ENCODE data around the gene NPAS2. TPM values are rescaled to one million over a fixed set of nuclear protein-coding genes. Genes with fewer than 3 reads are reported as not detected.

The NPAS2 gene
- total and polyA plus RNA-seq, 2 donors from 2014 or later: 8.4 to 44.5 TPM

- DNase-seq (no peak), FAIRE-seq (no peak)
- intact Hi-C loops (cut with DNase I): no loop called here
- H3K9ac ChIP-seq (ENCODE audit: low read length in 3 of 3): no peak overlapping the region
- H3K36me3 ChIP-seq (ENCODE audit: control insufficient read depth in 2 of 3, insufficient read depth in 3 of 3, low read length in 3 of 3): no peaks in the 10 kb centered on the region
- no peaks in the 10 kb centered on the region for H3K9me3 ChIP-seq (ENCODE audit: control insufficient read depth in 2 of 3, insufficient read depth in 1 of 3, low read length in 3 of 3)
- H3K27me3 ChIP-seq (ENCODE audit: control insufficient read depth, insufficient read depth, low read length): no peaks in the 10 kb centered on the region
- no peak overlapping the region for H3K4me3 ChIP-seq (ENCODE audit: low read length in 3 of 3)
- TF ChIP-seq CTCF (IDR thresholded peaks at IDR 0.05; ENCODE audit: borderline replicate concordance, extremely low read depth, insufficient read depth): no peak
- peaks cover 0 to 5% (median 4%) of the 10 kb centered on the region in 3 donors for H3K4me1 ChIP-seq (ENCODE audit: control insufficient read depth in 2 of 3, insufficient read depth in 2 of 3, low read depth in 1 of 3, low read length in 3 of 3)
- no peak overlapping the region for H3K27ac ChIP-seq (ENCODE audit: low read depth in 2 of 2, low read length in 2 of 2)
Observed at GRCh38 chr2:100906131-100906530, 86.2 kb downstream of the NPAS2 start.

GRCh38 chr2:100906679-100907078 lies 86.7 kb downstream of the NPAS2 start:
- H3K9ac ChIP-seq (ENCODE audit: low read length in 3 of 3): no peak overlapping the region
- no peak for TF ChIP-seq CTCF (IDR thresholded peaks at IDR 0.05; ENCODE audit: borderline replicate concordance, extremely low read depth, insufficient read depth)
- H3K9me3 ChIP-seq (ENCODE audit: control insufficient read depth in 2 of 3, insufficient read depth in 1 of 3, low read length in 3 of 3): no peaks in the 10 kb centered on the region
- no peak overlapping the region for H3K4me3 ChIP-seq (ENCODE audit: low read length in 3 of 3)
- DNase-seq (no peak), FAIRE-seq (no peak)
- H3K27me3 ChIP-seq (ENCODE audit: control insufficient read depth, insufficient read depth, low read length): no peaks in the 10 kb centered on the region
- no peak overlapping the region for H3K27ac ChIP-seq (ENCODE audit: low read depth in 2 of 2, low read length in 2 of 2)
- peaks cover 0 to 5% (median 4%) of the 10 kb centered on the region in 3 donors for H3K4me1 ChIP-seq (ENCODE audit: control insufficient read depth in 2 of 3, insufficient read depth in 2 of 3, low read depth in 1 of 3, low read length in 3 of 3)
- intact Hi-C loops (cut with DNase I): no loop called here
- no peaks in the 10 kb centered on the region for H3K36me3 ChIP-seq (ENCODE audit: control insufficient read depth in 2 of 3, insufficient read depth in 3 of 3, low read length in 3 of 3)

- Histone ChIP-seq H3K9me3 (ENCODE audit: control insufficient read depth in 2 of 3, insufficient read depth in 1 of 3, low read length in 3 of 3) (no peaks in the 10 kb centered on the region), H3K4me1 (ENCODE audit: control insufficient read depth in 2 of 3, insufficient read depth in 2 of 3, low read depth in 1 of 3, low read length in 3 of 3) (peaks cover 0 to 4% (median 2%) of the 10 kb centered on the region in 3 donors), H3K9ac (ENCODE audit: low read length in 3 of 3) (no peak overlapping the region), H3K27ac (ENCODE audit: low read depth in 2 of 2, low read length in 2 of 2) (no peak overlapping the region), H3K4me3 (ENCODE audit: low read length in 3 of 3) (no peak overlapping the region), H3K27me3 (ENCODE audit: control insufficient read depth, insufficient read depth, low read length) (no peaks in the 10 kb centered on the region), H3K36me3 (ENCODE audit: control insufficient read depth in 2 of 3, insufficient read depth in 3 of 3, low read length in 3 of 3) (peaks cover 0 to 2% (median 0%) of the 10 kb centered on the region in 3 donors)
- no peak for TF ChIP-seq CTCF (IDR thresholded peaks at IDR 0.05; ENCODE audit: borderline replicate concordance, extremely low read depth, insufficient read depth)
- intact Hi-C loops (cut with DNase I): no loop called here
- FAIRE-seq (no peak), DNase-seq (no peak)
Observed at GRCh38 chr2:100907832-100908231, 87.9 kb downstream of the NPAS2 start.

GRCh38 chr2:100909534-100910081 lies 89.7 kb downstream of the NPAS2 start:
- intact Hi-C loops (cut with DNase I): no loop called here
- Histone ChIP-seq H3K27me3 (ENCODE audit: control insufficient read depth, insufficient read depth, low read length) (no peaks in the 10 kb centered on the region), H3K9ac (ENCODE audit: low read length in 3 of 3) (no peak overlapping the region), H3K36me3 (ENCODE audit: control insufficient read depth in 2 of 3, insufficient read depth in 3 of 3, low read length in 3 of 3) (peaks cover 0 to 2% (median 0%) of the 10 kb centered on the region in 3 donors), H3K4me3 (ENCODE audit: low read length in 3 of 3) (no peak overlapping the region), H3K4me1 (ENCODE audit: control insufficient read depth in 2 of 3, insufficient read depth in 2 of 3, low read depth in 1 of 3, low read length in 3 of 3) (peaks cover 0 to 4% (median 0%) of the 10 kb centered on the region in 3 donors), H3K9me3 (ENCODE audit: control insufficient read depth in 2 of 3, insufficient read depth in 1 of 3, low read length in 3 of 3) (no peaks in the 10 kb centered on the region), H3K27ac (ENCODE audit: low read depth in 2 of 2, low read length in 2 of 2) (no peak overlapping the region)
- DNase-seq (peak in 3 of 5 donors; percentile 26 to 79 (median 67)), FAIRE-seq (no peak)
- TF ChIP-seq CTCF (IDR thresholded peaks at IDR 0.05; ENCODE audit: borderline replicate concordance, extremely low read depth, insufficient read depth): no peak
